GM12892 (cell line): ENCODE results near the gene SLC22A5.
A peak's percentile ranks its signal among the peaks of the same experiment; 100 is the strongest.
"Not testable (repeated sequence)": the region's sequence is repeated elsewhere in the genome, so short reads cannot be mapped to it uniquely, and the experiment has no call there.

Experiments
- DNase-seq: peaks from one replicate; pipeline ENCODE4 v3.0.0; 2011; ENCODE audit not compliant: insufficient read length
- FAIRE-seq: peaks from 2 replicates; lab custom pipeline; 2011; peaks lifted over from hg19 to GRCh38; lab: Jason Lieb, UNC
- POLR2A ChIP-seq: IDR thresholded peaks from 2 replicates; pipeline ENCODE4 v1.6.1; 2011; ENCODE audit warnings: low read depth, low read length, control low read depth
- POLR2AphosphoS5 ChIP-seq: IDR thresholded peaks from 2 replicates; pipeline ENCODE4 v1.6.1; 2011; ENCODE audit warnings: low read depth, low read length, control low read depth
- TAF1 ChIP-seq: IDR thresholded peaks from 2 replicates; pipeline ENCODE4 v1.6.1; 2011; ENCODE audit warnings: low read depth, mild to moderate bottlenecking, control low read depth, low read length, borderline replicate concordance

SLC22A5 gene

DNA sequence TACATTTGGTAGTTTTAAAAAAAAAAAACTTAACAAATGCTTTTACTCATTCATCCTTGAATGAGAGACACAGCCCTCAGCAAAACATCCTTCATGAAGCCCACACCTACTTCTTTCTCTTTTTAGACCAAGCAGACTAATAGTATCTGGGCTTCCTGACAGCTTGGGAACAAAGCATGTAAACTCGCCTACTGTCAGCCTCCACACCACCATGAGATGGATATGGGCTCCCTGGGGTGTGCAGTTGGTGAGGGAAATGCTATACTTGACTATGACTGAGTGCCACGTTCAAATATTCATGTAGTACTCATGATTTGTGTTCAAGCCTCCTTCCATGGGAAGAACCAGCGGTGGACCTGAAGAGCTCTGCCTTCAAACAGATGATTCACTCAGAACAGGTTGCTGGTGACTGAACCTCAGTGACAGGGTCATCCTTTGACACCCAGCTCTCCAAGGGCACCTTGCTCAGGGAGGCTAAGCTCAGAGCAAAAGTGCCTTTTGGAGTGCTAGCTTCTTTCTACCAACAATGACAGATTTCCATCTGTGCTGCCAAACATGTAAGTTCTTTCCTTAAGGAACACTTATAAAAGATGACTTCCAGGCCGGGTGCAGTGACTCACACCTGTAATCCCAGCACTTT is 36.8 kb downstream of the SLC22A5 start:
- TF ChIP-seq POLR2AphosphoS5 (no peak), POLR2A (no peak), TAF1 (no peak)
- FAIRE-seq: no peak

DNA sequence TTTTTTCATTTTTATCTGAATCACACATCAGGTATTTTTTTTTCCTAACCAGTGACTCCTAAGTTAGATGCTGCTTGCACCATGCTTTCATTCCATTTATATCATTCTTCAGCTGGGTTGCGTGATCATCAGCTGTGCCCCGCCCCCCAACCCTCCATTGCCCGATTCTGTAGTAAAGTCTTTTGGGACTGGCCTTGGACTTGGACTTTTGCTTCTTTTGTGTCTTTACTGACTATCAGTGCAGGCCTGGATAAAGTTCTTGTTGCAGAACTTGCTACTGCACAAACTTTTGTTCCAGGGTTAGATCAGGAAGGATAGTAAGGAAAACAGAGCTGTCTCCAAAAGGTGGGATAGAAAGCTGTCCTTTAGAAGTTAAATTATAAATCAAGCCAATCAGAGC is 38.5 kb downstream of the SLC22A5 start:
- DNase-seq: no peak
- TF ChIP-seq TAF1: no peak
- no peak for TF ChIP-seq POLR2A
- TF ChIP-seq POLR2AphosphoS5: no peak
- no peak for FAIRE-seq

More for the DNA sequence above, 36.8 kb downstream of the SLC22A5 start:
- DNase-seq: no peak

DNA sequence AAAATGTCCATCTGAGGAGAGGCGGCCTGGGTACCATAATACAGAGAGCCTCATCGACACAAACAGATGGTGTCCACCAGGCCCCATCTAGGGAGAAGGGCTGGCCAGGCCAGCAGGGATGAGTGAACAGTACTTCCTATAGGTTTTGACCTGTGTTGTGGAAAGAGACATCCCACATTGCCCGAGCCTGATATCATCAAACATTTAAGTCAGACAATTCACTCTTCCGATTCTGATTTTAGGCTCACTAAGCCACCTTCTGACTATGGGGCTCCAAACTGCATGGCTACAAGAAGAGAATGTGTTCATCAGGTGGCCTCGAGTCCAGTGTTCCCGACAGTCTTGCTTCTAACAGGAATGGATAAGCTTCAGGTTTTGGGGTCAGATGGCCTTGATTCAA is 38.9 kb downstream of the SLC22A5 start:
- FAIRE-seq: peak; percentile 63
- DNase-seq: no peak
- no peak for TF ChIP-seq TAF1

DNA sequence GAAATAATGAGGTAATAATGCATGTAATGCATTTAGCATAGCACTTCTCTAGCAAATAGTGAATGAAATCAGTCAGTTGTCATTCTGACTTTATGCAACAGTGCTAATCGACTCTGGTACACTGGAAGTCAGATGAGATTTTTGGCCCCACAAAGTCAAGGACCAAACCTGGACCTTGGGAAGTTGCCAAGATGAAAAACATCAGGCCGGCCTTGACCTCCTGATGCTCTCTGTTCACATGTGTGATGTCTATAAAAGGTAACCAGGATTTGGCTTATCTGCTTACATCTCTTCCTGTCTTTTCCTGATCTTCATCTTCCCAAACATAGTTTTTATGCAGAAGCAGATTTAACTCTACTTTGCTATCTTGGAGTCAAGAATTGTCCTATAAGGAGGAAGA is 39.5 kb downstream of the SLC22A5 start:
- no peak for TF ChIP-seq TAF1
- TF ChIP-seq POLR2AphosphoS5: no peak
- TF ChIP-seq POLR2A: no peak
- DNase-seq (no peak), FAIRE-seq (peak; percentile 33)

DNA sequence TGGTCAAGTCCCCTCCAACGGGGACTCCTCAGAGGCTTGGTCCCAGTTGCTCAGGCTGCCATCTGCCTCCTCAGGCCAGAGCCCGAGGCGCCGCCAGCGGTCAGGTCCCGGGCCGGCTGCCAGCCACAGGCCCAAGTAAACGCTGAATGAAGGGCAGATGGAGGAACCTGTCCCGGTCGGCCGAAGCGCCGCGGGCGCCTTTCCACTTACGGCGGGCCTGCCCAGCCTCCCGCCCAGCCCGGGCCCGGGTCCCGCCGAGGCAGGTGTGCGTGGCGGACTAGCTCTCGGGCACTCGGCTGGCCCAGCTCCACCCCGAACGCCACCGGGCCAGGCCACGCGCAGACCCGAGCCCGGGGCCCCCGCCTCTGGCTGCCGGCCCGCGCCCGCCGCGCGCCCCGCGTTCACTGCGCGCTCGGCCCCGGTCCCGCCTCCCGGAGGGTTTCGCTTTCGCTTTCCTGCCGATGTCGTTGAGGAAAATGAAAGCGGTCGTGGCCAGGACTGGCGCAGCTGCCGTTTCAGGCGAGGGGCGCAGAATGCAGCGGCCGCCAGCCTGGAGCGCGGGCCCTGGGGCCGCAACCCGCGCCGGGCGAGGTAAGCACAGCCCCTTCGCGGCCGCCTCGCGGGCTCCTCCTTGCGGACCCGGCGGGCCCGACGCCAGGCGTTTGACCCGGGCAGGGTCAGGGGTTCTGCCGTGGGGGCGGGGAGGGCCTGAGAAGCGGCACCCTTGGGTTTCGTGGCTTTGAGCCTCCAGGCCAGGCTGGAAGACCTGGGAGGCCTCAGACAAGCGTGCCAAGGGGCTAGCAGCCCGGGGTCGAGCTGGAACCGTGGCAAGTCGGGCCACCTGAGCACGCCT is 41.2 kb downstream of the SLC22A5 start:
- TF ChIP-seq POLR2AphosphoS5 (no peak), POLR2A (peak; percentile 69; the same call in 1 of the 2 replicates), TAF1 (peak; percentile 53)
- DNase-seq: peak; percentile 69
- peak; percentile 91 for FAIRE-seq

DNA sequence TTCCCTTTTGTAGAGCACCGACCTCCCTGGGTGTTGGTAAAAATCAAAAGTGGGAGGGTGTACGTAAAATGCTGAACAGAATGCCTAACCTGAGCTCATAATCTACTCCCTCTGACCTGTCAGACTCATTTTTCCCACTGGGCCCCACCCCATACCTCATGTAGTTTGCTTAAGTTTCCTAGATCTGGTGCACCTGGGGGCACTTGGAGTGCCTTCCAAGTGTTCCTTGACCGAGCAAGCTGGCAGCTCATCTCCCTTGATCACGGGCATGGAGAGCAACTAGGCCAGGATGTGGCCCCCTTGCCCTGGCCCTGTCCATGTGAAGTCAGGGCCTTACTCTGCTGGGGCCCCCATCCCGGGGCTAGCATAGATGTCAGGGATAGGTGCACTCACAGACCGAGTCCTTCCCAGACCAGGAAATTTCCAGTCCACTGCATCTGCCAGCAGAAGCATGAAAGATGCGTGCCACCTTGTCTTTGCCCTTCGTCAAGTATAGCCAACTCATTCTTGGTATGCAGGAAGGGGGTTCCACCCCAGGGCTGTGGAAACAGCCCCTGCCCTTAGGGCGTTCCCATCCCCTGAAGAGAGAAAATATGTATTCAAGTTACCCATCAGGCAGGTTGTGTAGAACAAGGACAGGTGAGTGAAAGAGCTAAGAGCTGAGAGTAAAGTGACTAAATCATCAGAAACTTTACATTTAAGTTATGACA is 41.9 kb downstream of the SLC22A5 start:
- TF ChIP-seq TAF1 (no peak), POLR2AphosphoS5 (no peak), POLR2A (no peak; the same call in 1 of the 2 replicates)
- peak; percentile 73 for FAIRE-seq
- no peak for DNase-seq

DNA sequence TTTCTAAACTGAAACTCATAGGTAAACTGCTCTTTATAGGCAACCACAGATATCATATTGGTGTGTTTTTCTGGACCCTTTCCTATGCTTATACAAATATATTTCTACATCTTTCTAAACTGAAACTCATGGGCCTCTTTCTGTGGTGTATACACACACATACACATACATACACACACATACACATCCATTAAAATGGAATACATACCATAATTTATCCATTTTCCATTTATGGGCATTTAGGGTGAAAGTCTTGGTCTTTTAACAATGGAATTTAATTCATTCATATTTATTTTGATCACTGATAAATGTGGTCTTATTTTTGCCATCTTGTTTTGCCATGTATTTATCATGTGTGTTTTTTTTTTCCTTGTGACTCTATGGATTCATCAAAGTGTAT is 44.1 kb downstream of the SLC22A5 start:
- peak; percentile 73 for FAIRE-seq

DNA sequence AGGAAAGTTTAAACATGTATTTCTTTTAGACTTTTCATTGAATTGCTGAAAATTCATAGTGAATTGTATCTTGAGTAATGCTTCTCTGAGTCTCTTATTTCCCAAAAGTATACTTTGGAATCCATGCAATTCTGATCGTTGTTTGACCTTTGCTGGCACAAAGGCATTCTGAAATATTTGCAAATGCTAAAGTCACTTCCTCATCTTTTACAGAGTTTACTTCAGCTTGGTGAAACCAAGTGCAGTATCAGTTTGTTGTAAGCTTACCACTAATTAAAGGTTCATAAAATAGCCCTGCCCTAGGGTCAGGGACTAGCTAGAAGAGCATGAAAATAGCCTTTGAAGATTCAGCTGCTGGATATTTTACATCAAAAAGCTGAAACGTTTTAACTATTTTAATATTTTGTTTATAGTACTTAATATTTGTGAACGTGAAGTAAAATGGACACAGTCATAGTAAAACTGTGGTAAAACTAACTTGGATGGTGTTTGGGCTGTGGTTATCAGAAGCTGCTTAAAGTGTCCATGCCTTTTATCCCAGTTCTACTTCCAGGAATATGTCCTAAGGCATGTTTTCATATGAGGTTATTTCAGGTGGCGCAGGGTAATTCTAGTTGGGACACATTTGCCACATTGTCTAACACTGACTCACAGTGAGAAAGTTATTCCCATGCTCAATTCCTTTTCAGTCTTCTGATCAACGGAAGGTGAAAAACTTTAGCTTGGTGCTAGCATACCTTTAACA is 45.3 kb downstream of the SLC22A5 start:
- no peak for TF ChIP-seq POLR2AphosphoS5
- TF ChIP-seq TAF1: no peak
- no peak for TF ChIP-seq POLR2A
- FAIRE-seq (peak; percentile 78), DNase-seq (no peak)

More for the DNA sequence above, 44.1 kb downstream of the SLC22A5 start:
- DNase-seq: no peak
- no peak for TF ChIP-seq TAF1

DNA sequence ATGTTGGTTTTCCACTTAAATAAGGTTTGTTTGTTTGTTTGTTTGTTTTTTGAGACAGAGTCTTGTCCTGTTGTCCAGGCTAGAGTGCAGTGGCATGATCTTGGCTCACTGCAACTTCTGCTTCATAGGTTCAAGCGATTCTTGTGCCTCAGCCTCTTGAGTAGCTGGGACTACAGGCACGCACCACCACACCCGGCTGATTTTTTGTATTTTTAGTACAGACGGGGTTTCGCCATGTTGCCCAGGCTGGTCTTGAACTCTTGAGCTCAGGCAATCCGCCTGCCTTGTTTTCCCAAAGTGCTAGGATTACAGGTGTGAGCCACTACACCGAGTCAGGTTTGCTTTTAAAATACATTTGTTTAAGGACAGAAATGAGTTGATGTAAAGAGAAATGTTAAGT is 46.0 kb downstream of the SLC22A5 start:
- DNase-seq: not testable (repeated sequence)
- FAIRE-seq: peak; percentile 50

DNA sequence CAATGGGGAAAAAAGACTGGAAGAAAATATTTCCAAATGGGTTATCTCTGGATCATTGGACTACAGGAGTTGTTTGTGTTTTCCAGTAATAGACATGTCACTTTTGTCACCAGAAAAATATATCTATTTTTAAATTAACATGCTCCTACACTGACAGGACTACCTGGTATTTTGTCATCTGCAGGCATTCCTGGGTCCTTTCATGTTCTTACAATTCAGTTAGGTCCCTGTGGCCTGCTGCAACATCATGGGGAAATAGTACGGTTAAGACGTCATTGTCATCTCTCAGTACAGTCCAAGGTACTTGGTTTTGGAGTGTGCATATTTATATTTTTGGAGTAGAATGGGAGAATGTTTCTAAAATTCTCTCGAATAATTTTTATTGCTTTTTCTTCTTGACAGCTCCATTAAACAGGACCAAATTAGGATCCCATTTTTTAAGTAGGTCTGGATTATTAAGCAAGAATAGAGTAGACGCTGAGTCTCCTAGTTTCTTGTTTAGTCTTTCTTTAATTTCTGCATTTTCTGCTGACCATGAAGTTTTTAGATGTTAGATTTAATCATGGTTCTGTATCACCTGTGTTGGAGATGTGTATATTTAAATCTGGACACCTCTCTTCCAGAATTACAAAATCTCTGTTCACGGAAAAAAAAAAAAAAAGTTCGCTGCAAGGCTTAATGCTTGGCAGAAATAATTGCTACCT is 46.9 kb downstream of the SLC22A5 start:
- DNase-seq (no peak), FAIRE-seq (no peak)
- no peak for TF ChIP-seq POLR2AphosphoS5

DNA sequence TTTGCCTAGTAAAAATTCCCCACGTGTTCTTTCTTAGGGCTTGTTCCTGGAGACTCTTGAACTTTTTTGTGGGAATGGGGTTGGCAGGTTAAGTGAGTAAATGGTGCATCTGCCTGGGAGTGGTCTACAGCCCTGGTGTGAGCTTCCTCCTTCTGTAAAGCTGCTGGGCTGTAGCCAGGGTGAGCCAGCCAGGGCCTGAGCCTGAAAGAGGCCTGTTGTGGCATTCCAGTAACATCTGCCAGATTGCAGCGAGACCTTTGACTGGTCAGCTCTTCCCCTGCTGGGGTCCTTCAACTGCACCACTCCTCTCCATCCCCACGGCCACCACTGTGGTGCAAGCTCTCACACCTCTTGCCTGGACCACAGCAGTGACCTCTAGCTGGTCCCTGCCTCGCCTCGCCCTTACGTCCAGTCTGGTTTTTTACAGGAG is 47.5 kb downstream of the SLC22A5 start:
- TF ChIP-seq TAF1: no peak
- TF ChIP-seq POLR2A: no peak
- TF ChIP-seq POLR2AphosphoS5: no peak
- no peak for DNase-seq
- FAIRE-seq: no peak
